Left lung (tissue), 10 donors: ENCODE measurements around the gene HOXC10. TPM values are rescaled to one million over a fixed set of nuclear protein-coding genes. Genes with fewer than 3 reads are reported as not detected.

Source experiments
- ATAC-seq: fragments of 200-7000 bp; cut with Tn5 transposase; one replicate; pipeline ENCODE4 v1.9.1; 2020; ENCODE audit warnings: moderate library complexity
- DNase-seq, 4 donors: peaks; one replicate each; pipeline ENCODE4 v3.0.0-alpha.2; 2013 to 2020
- H3K27ac ChIP-seq, 2 donors: fragments of 200-600 bp; sonication (generic) in 1 of 2; one replicate each; pipeline versions ENCODE4 v1.5.0 to v1.8.0; 2020 to 2021
- H3K27me3 ChIP-seq, 2 donors: fragments of 200-600 bp; sonication (generic) in 1 of 2; one replicate each; pipeline versions ENCODE4 v1.5.0 to v1.8.0; 2020 to 2021
- H3K36me3 ChIP-seq, 2 donors: fragments of 200-600 bp; sonication (generic) in 1 of 2; one replicate each; pipeline versions ENCODE4 v1.5.0 to v1.8.0; 2020 to 2021
- H3K4me1 ChIP-seq, 2 donors: fragments of 200-600 bp; one replicate each; pipeline ENCODE4 v1.8.0; 2021
- H3K4me3 ChIP-seq, 2 donors: fragments of 200-600 bp; sonication (generic) in 1 of 2; one replicate each; pipeline versions ENCODE4 v1.5.0 to v1.8.0; 2020 to 2021; ENCODE audit warnings: mild to moderate bottlenecking in 1 of 2
- H3K9me3 ChIP-seq, 2 donors: fragments of 200-600 bp; sonication (generic) in 1 of 2; one replicate each; pipeline versions ENCODE4 v1.5.0 to v1.8.0; 2020 to 2021
- intact Hi-C, 2 donors: fragments of 100-400 bp; cut with DNase I; formaldehyde crosslinking; loops; one replicate each; pipeline versions ENCODE4 v1.11.2 to v1.14.2; 2022
- polyA plus RNA-seq, 6 donors: library from polyadenylated mRNA; unstranded; fragments of 120-200 nt; gene quantifications; one replicate each; pipeline ENCODE4 v1.2.1, GENCODE V29; 2013; ENCODE audit not compliant: insufficient read length in 6 of 6
- total RNA-seq, 2 donors: library from RNA; stranded (reverse); fragmentation: NEBNext Ultra II Directional; extraction: Animal tissue kit (Norgen Biotek cat#: 25700); gene quantifications; one replicate each; pipeline ENCODE4 v1.2.1, GENCODE V29; 2021
- TF ChIP-seq, protein P1 (sequence below), 2 donors: fragments of 200-600 bp; sonication (generic) in 1 of 2; IDR thresholded peaks; one replicate each; pipeline versions ENCODE4 v1.5.0 to v1.8.0; 2021; ENCODE audit warnings: antibody characterized with exemption in 2 of 2
- donor health status: DM: no; HTN: yes; CAD: no.
- donor health status: DM: no; HTN: no; CAD: no.

The HOXC10 gene
- total and polyA plus RNA-seq, 8 donors, result 0.15 to 0.52 (median 0.31) TPM; not detected in 3

DNA sequence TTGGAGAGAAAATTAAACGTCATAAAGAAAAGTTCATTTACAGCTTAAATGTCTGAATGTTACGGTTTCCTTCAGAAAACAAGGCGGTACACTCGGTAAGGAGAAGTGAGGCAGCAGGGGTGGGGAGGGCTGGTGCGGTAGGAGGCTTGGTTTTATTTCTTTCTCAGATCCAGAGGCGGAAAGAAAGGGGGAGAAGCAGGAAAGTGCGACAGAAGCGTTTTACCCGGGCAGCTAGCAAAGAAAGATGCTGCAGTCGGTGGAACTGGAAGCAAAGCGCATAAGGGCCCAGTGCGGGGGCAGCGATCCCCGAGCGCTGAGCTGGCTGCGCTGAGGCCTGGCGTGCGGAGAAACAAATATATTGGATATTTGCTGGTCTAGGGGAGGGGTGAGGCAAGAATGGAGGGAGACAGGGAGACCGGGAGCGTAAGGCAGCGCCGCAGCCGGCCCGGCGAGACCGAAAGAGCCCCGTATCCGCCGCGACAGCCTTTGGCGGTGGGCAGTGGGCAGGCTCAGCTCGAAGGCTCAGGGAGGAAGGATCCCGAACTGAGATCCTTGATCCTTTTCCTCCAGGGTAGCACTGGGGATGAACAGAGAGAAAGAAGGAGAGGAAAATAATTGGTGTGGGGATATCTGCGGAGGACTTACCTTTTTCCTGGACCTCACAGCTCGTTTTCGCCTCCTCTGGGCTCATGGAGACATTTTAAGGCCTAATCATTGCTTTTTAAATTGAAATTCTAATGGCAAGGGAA, 18.4 kb upstream of the HOXC10 start:
- DNase-seq (no peak), ATAC-seq (no peak)
- Histone ChIP-seq H3K36me3 (no peaks in the 10 kb centered on the region), H3K4me3 (no peak overlapping the region), H3K27me3 (peaks cover 100% of the 10 kb centered on the region in 2 donors), H3K27ac (no peak overlapping the region), H3K4me1 (peaks cover 0 to 5% of the 10 kb centered on the region in 2 donors), H3K9me3 (no peaks in the 10 kb centered on the region)
- intact Hi-C loops, result no loop called here
- TF ChIP-seq, protein P1, sequence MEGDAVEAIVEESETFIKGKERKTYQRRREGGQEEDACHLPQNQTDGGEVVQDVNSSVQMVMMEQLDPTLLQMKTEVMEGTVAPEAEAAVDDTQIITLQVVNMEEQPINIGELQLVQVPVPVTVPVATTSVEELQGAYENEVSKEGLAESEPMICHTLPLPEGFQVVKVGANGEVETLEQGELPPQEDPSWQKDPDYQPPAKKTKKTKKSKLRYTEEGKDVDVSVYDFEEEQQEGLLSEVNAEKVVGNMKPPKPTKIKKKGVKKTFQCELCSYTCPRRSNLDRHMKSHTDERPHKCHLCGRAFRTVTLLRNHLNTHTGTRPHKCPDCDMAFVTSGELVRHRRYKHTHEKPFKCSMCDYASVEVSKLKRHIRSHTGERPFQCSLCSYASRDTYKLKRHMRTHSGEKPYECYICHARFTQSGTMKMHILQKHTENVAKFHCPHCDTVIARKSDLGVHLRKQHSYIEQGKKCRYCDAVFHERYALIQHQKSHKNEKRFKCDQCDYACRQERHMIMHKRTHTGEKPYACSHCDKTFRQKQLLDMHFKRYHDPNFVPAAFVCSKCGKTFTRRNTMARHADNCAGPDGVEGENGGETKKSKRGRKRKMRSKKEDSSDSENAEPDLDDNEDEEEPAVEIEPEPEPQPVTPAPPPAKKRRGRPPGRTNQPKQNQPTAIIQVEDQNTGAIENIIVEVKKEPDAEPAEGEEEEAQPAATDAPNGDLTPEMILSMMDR (IDR thresholded peaks at IDR 0.05), result no peak

DNA sequence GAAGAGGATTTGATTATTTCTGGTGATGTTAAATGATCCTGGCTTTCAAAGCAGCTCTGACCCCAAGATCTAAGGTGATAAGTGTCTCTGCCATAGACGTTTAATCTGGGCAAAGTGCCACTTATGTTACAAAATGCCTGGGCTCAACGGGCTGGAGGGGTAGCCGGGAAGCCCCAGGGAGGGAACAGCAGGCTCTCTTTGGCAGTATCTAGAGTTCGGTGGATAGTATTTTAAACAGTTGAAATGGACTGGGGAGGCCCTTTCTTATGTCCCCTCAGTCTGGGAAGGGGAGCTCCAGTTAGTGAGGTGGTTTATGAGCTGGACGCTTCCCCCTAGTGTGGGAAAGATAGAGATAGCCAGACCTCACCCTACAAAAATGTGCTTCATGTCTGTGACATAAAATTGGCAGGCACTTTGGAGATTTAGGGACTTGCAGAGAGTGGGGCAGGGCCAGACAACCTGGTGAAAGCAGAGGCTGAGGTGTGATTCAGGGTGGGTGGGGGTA, 17.5 kb upstream of the HOXC10 start:
- H3K27ac ChIP-seq, result no peak overlapping the region
- DNase-seq, result no peak
- TF ChIP-seq, protein P1 (IDR thresholded peaks at IDR 0.05), result no peak

DNA sequence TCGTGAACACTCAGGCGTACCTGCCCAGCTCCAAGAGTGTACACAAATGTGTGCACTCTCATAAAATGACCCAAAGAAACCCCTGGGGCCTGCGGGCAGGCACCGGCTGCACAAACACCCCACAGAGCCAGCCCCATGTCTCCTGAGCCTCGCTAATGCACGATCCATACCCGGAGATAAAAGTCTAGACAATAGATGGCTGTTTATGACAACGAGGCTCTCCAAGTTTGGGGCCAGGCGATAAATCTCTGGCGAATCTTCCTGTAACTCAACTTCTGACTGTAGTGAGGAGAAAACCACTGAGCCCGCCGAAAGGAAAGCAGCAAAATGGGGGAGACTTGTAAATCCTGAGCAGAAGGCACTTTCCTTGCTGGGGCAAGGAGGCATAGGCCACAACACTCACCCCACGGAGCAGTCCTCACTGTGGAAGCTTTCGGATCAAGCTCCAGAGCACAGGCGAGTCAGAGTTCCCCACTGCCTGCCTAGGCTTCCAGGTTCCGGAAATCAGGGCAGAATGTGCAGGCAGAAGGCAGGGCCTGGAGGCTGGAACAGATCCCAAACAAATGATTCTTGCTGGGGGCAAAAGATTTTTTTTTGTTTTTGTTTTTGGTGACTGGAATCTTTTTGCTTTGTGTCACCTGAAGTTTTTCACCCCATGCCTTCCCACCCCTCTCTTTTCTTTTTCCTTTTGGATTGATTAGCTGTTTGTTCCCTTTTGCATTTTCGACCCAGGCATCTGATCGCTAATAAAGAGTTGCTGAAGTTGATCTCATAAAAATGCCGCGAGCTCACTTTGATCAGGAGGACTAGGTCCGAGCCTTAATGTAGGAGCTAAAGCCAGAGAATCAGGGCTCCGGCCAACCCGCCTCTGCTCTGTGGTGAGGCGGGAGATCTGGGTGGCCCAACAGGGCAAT, 16.5 kb upstream of the HOXC10 start:
- ATAC-seq, result no peak
- H3K4me1 ChIP-seq, result peaks cover 0 to 9% of the 10 kb centered on the region in 2 donors
- DNase-seq, result no peak
- H3K9me3 ChIP-seq, result no peaks in the 10 kb centered on the region
- peaks cover 100% of the 10 kb centered on the region in 2 donors for H3K27me3 ChIP-seq
- H3K4me3 ChIP-seq, result no peak overlapping the region
- TF ChIP-seq, protein P1 (IDR thresholded peaks at IDR 0.05), result no peak
- intact Hi-C loops, result no loop called here
- no peak overlapping the region for H3K27ac ChIP-seq
- no peaks in the 10 kb centered on the region for H3K36me3 ChIP-seq

More for the DNA sequence above, 17.5 kb upstream of the HOXC10 start:
- Histone ChIP-seq H3K4me1 (peaks cover 0 to 5% of the 10 kb centered on the region in 2 donors), H3K36me3 (no peaks in the 10 kb centered on the region), H3K27me3 (peaks cover 100% of the 10 kb centered on the region in 2 donors), H3K9me3 (no peaks in the 10 kb centered on the region), H3K4me3 (no peak overlapping the region)
- ATAC-seq, result no peak
- intact Hi-C loops, result no loop called here

DNA sequence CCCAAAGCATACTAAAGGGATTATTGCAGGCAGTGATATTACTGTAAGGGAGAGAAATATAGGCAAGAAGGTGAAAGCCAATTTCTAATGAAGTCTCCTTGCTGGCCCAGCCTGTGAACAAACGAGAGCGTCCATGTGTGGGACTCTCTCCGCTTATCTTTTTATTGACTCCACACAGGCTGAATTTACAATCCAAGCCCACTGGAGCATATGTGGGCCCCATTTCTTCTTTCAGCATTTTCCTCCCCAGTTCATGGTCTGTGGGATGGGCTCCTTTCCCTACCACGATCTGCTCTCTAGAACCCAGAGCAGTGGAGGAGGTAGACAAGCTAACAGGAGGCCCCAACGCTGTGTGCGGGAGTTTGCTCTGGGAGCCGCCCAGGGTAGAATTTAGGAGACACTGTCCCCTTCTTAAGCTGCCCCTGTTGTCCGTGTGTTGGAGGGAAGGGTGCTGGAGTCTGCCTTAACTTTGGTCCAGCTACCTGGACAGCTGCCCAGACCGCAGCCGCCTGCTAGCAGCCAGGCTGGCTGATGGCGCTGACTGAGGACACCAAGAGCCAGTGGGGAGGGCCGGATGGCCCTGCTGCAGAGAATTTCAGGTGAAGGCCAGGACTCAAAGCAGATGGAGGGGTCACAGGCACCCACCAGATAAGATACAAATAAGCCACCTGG, 15.2 kb upstream of the HOXC10 start:
- ATAC-seq, result no peak
- DNase-seq, result no peak
- Histone ChIP-seq H3K4me3 (no peak overlapping the region), H3K27me3 (peaks cover 99 to 100% of the 10 kb centered on the region in 2 donors), H3K27ac (no peak overlapping the region), H3K36me3 (no peaks in the 10 kb centered on the region), H3K4me1 (peaks cover 0 to 20% of the 10 kb centered on the region in 2 donors), H3K9me3 (no peaks in the 10 kb centered on the region)
- intact Hi-C loops, result no loop called here
- TF ChIP-seq, protein P1 (IDR thresholded peaks at IDR 0.05), result no peak
